ENCODE data around the gene FGFR3. TPM values are rescaled to one million over a fixed set of nuclear protein-coding genes. Genes with fewer than 3 reads are reported as not detected.

FGFR3 gene
- total and polyA plus RNA-seq, 9 of the 15 experiments (the other 6 are each of a cell fraction or from before 2014, with no cell fraction given), result 1.2 to 60.4 (median 12.7) TPM

DNA sequence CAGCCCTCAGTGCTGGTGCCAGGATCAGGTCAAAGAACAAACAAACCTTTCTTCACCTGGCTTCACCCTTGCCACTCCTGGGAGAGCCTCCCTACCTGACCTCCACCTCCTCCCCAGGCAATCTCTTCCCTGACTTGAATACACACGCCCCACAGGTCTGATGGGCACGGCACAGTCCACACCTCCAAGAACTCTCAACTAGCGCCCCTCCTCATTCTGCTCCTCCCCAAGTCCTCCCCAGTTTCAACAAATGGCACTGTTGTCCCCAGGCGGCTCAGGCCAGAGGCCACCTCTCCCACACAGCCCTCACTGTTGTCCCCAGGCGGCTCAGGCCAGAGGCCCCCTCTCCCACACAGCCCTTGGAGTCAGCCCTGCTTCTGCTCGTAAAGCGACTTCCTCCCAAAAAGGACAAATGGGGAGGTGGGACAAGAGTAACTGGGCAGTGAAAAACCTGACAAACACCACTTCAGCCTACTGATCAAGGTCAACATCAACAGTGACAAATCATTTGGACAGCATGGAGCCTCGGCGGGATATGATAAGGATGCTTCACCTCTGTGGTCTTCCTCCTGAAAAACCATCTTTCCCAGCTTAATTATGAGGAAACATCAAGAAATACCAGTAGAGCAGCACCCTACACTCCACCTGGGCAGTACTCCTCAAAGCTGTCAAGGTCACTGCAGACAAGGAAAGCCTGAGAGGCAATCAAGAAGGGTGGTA lies 60.0 kb downstream of the FGFR3 start (continued):
- TF ChIP-seq, protein P1, sequence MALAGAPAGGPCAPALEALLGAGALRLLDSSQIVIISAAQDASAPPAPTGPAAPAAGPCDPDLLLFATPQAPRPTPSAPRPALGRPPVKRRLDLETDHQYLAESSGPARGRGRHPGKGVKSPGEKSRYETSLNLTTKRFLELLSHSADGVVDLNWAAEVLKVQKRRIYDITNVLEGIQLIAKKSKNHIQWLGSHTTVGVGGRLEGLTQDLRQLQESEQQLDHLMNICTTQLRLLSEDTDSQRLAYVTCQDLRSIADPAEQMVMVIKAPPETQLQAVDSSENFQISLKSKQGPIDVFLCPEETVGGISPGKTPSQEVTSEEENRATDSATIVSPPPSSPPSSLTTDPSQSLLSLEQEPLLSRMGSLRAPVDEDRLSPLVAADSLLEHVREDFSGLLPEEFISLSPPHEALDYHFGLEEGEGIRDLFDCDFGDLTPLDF (CRISPR knock-in tag; IDR thresholded peaks at IDR 0.05), result no peak
- TF ChIP-seq HNRNPUL1 (IDR thresholded peaks at IDR 0.05; ENCODE audit: low read length), result no peak
- no peak for TF ChIP-seq JUND (IDR thresholded peaks at IDR 0.05; ENCODE audit: borderline replicate concordance, low read depth, low read length)
- 0 out of 3 replicates have a peak, but pooled peaks have one; percentile 24 for TF ChIP-seq JUND (tag; IDR thresholded peaks at IDR 0.05; ENCODE audit: borderline replicate concordance, low read depth, low read length)
- TF ChIP-seq BHLHE40 (IDR thresholded peaks at IDR 0.05; ENCODE audit: low read length), result no peak
- TF ChIP-seq, protein P2, sequence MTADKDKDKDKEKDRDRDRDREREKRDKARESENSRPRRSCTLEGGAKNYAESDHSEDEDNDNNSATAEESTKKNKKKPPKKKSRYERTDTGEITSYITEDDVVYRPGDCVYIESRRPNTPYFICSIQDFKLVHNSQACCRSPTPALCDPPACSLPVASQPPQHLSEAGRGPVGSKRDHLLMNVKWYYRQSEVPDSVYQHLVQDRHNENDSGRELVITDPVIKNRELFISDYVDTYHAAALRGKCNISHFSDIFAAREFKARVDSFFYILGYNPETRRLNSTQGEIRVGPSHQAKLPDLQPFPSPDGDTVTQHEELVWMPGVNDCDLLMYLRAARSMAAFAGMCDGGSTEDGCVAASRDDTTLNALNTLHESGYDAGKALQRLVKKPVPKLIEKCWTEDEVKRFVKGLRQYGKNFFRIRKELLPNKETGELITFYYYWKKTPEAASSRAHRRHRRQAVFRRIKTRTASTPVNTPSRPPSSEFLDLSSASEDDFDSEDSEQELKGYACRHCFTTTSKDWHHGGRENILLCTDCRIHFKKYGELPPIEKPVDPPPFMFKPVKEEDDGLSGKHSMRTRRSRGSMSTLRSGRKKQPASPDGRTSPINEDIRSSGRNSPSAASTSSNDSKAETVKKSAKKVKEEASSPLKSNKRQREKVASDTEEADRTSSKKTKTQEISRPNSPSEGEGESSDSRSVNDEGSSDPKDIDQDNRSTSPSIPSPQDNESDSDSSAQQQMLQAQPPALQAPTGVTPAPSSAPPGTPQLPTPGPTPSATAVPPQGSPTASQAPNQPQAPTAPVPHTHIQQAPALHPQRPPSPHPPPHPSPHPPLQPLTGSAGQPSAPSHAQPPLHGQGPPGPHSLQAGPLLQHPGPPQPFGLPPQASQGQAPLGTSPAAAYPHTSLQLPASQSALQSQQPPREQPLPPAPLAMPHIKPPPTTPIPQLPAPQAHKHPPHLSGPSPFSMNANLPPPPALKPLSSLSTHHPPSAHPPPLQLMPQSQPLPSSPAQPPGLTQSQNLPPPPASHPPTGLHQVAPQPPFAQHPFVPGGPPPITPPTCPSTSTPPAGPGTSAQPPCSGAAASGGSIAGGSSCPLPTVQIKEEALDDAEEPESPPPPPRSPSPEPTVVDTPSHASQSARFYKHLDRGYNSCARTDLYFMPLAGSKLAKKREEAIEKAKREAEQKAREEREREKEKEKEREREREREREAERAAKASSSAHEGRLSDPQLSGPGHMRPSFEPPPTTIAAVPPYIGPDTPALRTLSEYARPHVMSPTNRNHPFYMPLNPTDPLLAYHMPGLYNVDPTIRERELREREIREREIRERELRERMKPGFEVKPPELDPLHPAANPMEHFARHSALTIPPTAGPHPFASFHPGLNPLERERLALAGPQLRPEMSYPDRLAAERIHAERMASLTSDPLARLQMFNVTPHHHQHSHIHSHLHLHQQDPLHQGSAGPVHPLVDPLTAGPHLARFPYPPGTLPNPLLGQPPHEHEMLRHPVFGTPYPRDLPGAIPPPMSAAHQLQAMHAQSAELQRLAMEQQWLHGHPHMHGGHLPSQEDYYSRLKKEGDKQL (CRISPR knock-in tag; IDR thresholded peaks at IDR 0.05; ENCODE audit: borderline replicate concordance), result no peak
- peak; percentile 28; the same call in 1 of the 2 replicates for TF ChIP-seq TAL1 (IDR thresholded peaks at IDR 0.05)
- no peak for TF ChIP-seq PRPF4 (IDR thresholded peaks at IDR 0.05; ENCODE audit: insufficient read depth, low read depth, low read length, poor library complexity, severe bottlenecking)
- TF ChIP-seq, protein P3, sequence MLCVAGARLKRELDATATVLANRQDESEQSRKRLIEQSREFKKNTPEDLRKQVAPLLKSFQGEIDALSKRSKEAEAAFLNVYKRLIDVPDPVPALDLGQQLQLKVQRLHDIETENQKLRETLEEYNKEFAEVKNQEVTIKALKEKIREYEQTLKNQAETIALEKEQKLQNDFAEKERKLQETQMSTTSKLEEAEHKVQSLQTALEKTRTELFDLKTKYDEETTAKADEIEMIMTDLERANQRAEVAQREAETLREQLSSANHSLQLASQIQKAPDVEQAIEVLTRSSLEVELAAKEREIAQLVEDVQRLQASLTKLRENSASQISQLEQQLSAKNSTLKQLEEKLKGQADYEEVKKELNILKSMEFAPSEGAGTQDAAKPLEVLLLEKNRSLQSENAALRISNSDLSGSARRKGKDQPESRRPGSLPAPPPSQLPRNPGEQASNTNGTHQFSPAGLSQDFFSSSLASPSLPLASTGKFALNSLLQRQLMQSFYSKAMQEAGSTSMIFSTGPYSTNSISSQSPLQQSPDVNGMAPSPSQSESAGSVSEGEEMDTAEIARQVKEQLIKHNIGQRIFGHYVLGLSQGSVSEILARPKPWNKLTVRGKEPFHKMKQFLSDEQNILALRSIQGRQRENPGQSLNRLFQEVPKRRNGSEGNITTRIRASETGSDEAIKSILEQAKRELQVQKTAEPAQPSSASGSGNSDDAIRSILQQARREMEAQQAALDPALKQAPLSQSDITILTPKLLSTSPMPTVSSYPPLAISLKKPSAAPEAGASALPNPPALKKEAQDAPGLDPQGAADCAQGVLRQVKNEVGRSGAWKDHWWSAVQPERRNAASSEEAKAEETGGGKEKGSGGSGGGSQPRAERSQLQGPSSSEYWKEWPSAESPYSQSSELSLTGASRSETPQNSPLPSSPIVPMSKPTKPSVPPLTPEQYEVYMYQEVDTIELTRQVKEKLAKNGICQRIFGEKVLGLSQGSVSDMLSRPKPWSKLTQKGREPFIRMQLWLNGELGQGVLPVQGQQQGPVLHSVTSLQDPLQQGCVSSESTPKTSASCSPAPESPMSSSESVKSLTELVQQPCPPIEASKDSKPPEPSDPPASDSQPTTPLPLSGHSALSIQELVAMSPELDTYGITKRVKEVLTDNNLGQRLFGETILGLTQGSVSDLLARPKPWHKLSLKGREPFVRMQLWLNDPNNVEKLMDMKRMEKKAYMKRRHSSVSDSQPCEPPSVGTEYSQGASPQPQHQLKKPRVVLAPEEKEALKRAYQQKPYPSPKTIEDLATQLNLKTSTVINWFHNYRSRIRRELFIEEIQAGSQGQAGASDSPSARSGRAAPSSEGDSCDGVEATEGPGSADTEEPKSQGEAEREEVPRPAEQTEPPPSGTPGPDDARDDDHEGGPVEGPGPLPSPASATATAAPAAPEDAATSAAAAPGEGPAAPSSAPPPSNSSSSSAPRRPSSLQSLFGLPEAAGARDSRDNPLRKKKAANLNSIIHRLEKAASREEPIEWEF (CRISPR knock-in tag; IDR thresholded peaks at IDR 0.05), result no peak
- no peak for TF ChIP-seq JUNB (CRISPR knock-in tag; conservative IDR thresholded peaks at IDR 0.05)
- no peak for TF ChIP-seq SLC30A9 (CRISPR knock-in tag; IDR thresholded peaks at IDR 0.05)
- no peak for TF ChIP-seq KLF10 (CRISPR knock-in tag; IDR thresholded peaks at IDR 0.05)
- TF ChIP-seq, protein P4, sequence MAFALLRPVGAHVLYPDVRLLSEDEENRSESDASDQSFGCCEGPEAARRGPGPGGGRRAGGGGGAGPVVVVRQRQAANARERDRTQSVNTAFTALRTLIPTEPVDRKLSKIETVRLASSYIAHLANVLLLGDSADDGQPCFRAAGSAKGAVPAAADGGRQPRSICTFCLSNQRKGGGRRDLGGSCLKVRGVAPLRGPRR (CRISPR knock-in tag; IDR thresholded peaks at IDR 0.05), result no peak
- peak; percentile 30; the same call in 1 of the 2 replicates for TF ChIP-seq CBFA2T2 (conservative IDR thresholded peaks at IDR 0.05)
